GM15510 (cell line): ENCODE results near the gene LMF2.
A peak's percentile ranks its signal among the peaks of the same experiment; 100 is the strongest.

ENCODE experiments used
- POLR2A ChIP-seq: IDR thresholded peaks from 3 replicates; pipeline ENCODE4 v1.6.1; 2011; ENCODE audit warnings: borderline replicate concordance; ENCODE audit not compliant: insufficient read length; ENCODE audit errors: extremely low read depth

LMF2 gene

GRCh38 chr22:50529416-50529896 is 22.0 kb upstream of the LMF2 start:
- TF ChIP-seq POLR2A = peak; percentile 1

- peak; percentile 27 for TF ChIP-seq POLR2A
Measured at GRCh38 chr22:50528682-50529415, 21.3 kb upstream of the LMF2 start.

- peak; percentile 7 for TF ChIP-seq POLR2A
Measured at GRCh38 chr22:50527921-50528681, 20.6 kb upstream of the LMF2 start.

- peak; percentile 59 for TF ChIP-seq POLR2A
Measured at GRCh38 chr22:50526834-50527801, 19.6 kb upstream of the LMF2 start.

GRCh38 chr22:50526108-50526833 is 18.8 kb upstream of the LMF2 start:
- peak; percentile 15 for TF ChIP-seq POLR2A

- TF ChIP-seq POLR2A = peak; percentile 34
Measured at GRCh38 chr22:50525858-50526107, 18.3 kb upstream of the LMF2 start.

- peak; percentile 92 for TF ChIP-seq POLR2A
Measured at GRCh38 chr22:50525104-50525857, 17.8 kb upstream of the LMF2 start, which contains the start of gene SCO2. Gene SCO2, minus strand, starts transcription at chr22:50525598. Its CDS starts 1,187 bp downstream, at chr22:50524411.

- no peak for TF ChIP-seq POLR2A
Measured at GRCh38 chr22:50524676-50525103, 17.2 kb upstream of the LMF2 start.

GRCh38 chr22:50523806-50524675 is 16.5 kb upstream of the LMF2 start:
- TF ChIP-seq POLR2A = no peak

- TF ChIP-seq POLR2A = no peak
Measured at GRCh38 chr22:50523458-50523805, 15.9 kb upstream of the LMF2 start.

GRCh38 chr22:50522806-50523438 is 15.4 kb upstream of the LMF2 start:
- no peak for TF ChIP-seq POLR2A

GRCh38 chr22:50522208-50522805 is 14.8 kb upstream of the LMF2 start:
- TF ChIP-seq POLR2A = no peak
